Suppressor macrophage treated with lipopolysaccharide for 4 hours (primary cell): ENCODE data around the gene ZNF699.

ENCODE experiments used
- DNase-seq: peaks from one replicate; pipeline ENCODE4 v3.0.0-alpha.2; 2020

Gene ZNF699

DNA sequence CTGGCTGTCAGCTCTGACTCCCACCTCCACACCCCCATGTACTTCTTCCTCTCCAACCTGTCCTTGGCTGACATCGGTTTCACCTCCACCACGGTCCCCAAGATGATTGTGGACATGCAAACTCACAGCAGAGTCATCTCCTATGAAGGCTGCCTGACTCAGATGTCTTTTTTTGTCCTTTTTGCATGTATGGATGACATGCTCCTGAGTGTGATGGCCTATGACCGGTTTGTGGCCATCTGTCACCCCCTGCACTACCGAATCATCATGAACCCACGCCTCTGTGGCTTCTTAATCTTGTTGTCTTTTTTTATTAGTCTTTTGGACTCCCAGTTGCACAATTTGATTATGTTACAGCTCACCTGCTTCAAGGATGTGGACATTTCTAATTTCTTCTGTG is 58.4 kb downstream of the ZNF699 start:
- DNase-seq: no peak

DNA sequence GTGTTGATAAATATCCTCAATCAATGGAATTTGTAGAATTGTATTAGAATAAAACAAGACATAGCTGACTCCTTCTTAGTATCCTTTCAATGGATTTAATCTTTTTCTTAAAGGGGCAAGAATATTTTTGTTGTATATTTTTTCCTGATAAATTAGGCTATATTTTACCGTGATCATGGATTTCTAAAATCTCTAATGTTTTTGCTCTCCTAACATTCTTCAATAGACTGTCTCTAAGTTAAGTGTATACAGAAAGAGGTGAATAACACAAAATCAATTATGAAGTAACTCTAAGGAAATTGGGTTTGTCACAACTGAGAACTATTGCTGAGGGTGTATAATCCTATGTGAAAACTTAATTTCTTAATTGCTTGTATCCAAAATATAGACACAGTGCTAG is 59.0 kb downstream of the ZNF699 start, which contains the start of gene OR7E24:
TSS of gene OR7E24 (plus strand) at position 301 of the 400 bp plus-strand sequence. CDS start 114 bp downstream, outside the sequence.
- DNase-seq: no peak
